GM18499 (cell line): ENCODE results near the gene MLLT11.
"Not testable (repeated sequence)": the region's sequence is repeated elsewhere in the genome, so short reads cannot be mapped to it uniquely, and the experiment has no call there.

Experiments used
- ATAC-seq: cut with Tn5 transposase; IDR thresholded peaks from one replicate; pipeline ENCODE4 v1.9.1; 2021; ENCODE audit warnings: moderate number of reproducible peaks; ENCODE audit not compliant: insufficient read depth, unreplicated experiment

The MLLT11 gene

GRCh38 chr1:151055581-151055980 lies 4.6 kb upstream of the MLLT11 start:
- ATAC-seq, result no peak

GRCh38 chr1:151056149-151056548 lies 4.0 kb upstream of the MLLT11 start:
- ATAC-seq, result no peak

GRCh38 chr1:151058692-151059091 lies 1.5 kb upstream of the MLLT11 start:
- no peak for ATAC-seq

- peak; percentile 51 for ATAC-seq
Measured at GRCh38 chr1:151059109-151060006, 839 bp upstream of the MLLT11 start, which contains the start of gene CDC42SE1. CDC42SE1 (minus strand) TSS chr1:151059622; CDS start chr1:151055730, 3,892 bp downstream.

GRCh38 chr1:151060657-151061421 lies 642 bp downstream of the MLLT11 start:
- ATAC-seq, result no peak

- ATAC-seq, result no peak
Measured at GRCh38 chr1:151061704-151062103, 1.5 kb downstream of the MLLT11 start.

- ATAC-seq, result no peak
Measured at GRCh38 chr1:151062741-151063371, 2.7 kb downstream of the MLLT11 start.

GRCh38 chr1:151065089-151065645 lies 5.0 kb downstream of the MLLT11 start:
- ATAC-seq, result no peak

- ATAC-seq, result no peak
Measured at GRCh38 chr1:151067185-151067584, 7.0 kb downstream of the MLLT11 start.

GRCh38 chr1:151069103-151069486 lies 8.9 kb downstream of the MLLT11 start:
- ATAC-seq, result no peak

GRCh38 chr1:151070474-151071276 lies 10.5 kb downstream of the MLLT11 start, which contains the start of gene GABPB2:
GABPB2 (plus strand) TSS chr1:151070761; CDS start chr1:151088190, 17,429 bp downstream.
- no peak for ATAC-seq

- ATAC-seq, result no peak
Measured at GRCh38 chr1:151072224-151072623, 12.0 kb downstream of the MLLT11 start.

GRCh38 chr1:151085953-151086559 lies 25.9 kb downstream of the MLLT11 start:
- no peak for ATAC-seq

- ATAC-seq, result not testable (repeated sequence)
Measured at GRCh38 chr1:151097426-151097825, 37.2 kb downstream of the MLLT11 start.

- ATAC-seq, result no peak
Measured at GRCh38 chr1:151098126-151098525, 37.9 kb downstream of the MLLT11 start.

GRCh38 chr1:151104630-151105029 lies 44.4 kb downstream of the MLLT11 start:
- no peak for ATAC-seq

- ATAC-seq, result no peak
Measured at GRCh38 chr1:151106894-151107293, 46.7 kb downstream of the MLLT11 start.

- ATAC-seq, result no peak
Measured at GRCh38 chr1:151108331-151108730, 48.1 kb downstream of the MLLT11 start.

- no peak for ATAC-seq
Measured at GRCh38 chr1:151113877-151114276, 53.7 kb downstream of the MLLT11 start.
